ENCODE measurements around the gene TJP1.
"Not testable (repeated sequence)": the region's sequence is repeated elsewhere in the genome, so short reads cannot be mapped to it uniquely, and the experiment has no call there.

The TJP1 gene

DNA sequence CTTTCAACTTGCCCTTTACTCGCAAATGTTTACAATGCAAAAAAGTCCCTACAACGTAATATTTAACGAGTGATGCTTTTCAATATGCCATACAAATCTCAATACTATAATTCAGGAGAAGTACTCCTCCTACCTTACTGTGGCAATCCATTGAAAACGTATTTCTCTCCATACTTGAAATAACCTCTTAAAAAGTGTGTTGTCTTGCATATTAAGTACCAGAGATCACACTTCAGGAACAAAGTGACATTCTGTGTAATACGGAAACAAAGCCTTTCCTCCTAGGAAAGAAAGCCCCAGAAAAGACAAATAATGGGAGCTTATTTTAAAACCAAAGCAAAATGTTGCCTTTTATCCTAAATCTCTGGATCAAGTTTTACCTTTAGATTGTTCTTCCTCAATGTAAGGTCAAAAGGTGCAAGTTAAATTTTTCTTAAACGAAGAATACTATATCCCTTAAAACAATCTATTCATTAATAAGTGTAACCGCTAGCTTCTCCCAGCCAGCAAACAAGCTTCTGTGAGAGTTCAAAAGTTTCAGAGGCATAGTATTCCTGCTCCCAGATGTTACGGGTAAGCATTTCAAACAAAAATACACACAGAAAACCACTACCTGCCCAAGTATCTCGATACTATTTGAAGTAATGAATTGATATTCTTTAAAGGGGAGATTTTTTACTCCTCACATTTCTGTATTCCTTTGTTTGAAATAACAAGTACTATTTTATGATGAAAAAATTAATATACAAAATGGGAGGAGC is 1.7 kb downstream of the TJP1 start:
- Mint-ChIP-seq H3K4me3 (no peak overlapping the region), H3K27ac (no peak overlapping the region)

DNA sequence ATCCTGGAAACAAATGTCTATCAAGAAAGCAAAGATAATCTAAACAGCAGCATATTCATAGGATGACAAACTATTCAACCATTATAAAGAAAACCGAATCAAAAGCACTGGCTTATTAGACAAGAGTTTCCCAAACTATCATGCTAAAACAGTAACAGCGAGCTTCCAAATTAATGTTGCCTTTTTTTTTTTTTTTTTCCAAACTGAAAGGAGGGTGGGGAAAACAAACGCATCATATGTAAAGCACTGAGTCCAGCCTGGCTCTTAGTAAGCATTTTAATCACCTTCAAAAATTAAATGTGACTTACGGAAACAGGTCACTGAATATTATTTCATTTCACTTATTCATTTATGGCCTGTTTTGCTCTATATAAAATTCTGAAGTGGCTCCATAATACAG is 2.3 kb downstream of the TJP1 start:
- H3K4me1 Mint-ChIP-seq (ENCODE audit: low read depth), result peaks cover 18% of the 10 kb centered on the region
- peaks cover 14% of the 10 kb centered on the region for H3K9me3 Mint-ChIP-seq (ENCODE audit: low read depth)
- H3K27me3 Mint-ChIP-seq, result peaks cover 53% of the 10 kb centered on the region
- no peak overlapping the region for H3K4me3 Mint-ChIP-seq
- H3K27ac Mint-ChIP-seq, result no peak overlapping the region
- H3K36me3 Mint-ChIP-seq, result peaks cover 3% of the 10 kb centered on the region

More for the DNA sequence above, 1.7 kb downstream of the TJP1 start:
- Mint-ChIP-seq H3K27me3 (peaks cover 47% of the 10 kb centered on the region), H3K4me1 (ENCODE audit: low read depth) (peaks cover 24% of the 10 kb centered on the region), H3K9me3 (ENCODE audit: low read depth) (peaks cover 10% of the 10 kb centered on the region), H3K36me3 (peaks cover 3% of the 10 kb centered on the region)

DNA sequence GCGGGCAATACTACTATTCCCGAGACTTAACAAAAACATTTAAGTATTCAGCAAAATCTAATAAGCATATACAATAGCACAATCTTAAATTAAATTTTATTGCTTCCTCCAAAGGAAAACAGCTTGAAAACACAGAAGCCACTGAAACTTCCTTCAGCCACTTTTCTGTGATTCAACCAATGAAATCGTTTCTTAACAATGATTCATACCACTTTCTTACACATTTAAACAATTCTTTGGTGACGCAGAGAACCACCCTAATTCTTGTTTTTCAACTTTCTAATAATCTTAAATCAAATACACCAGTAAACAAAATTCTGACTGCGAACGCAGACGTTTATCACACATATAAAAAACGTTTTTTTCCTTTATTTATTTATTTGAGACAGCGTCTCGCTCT is 4.1 kb downstream of the TJP1 start:
- H3K27me3 Mint-ChIP-seq, result peaks cover 63% of the 10 kb centered on the region
- H3K9me3 Mint-ChIP-seq (ENCODE audit: low read depth), result peaks cover 9% of the 10 kb centered on the region
- no peak overlapping the region for H3K27ac Mint-ChIP-seq
- H3K36me3 Mint-ChIP-seq, result peaks cover under 1% of the 10 kb centered on the region
- H3K4me3 Mint-ChIP-seq, result no peak overlapping the region
- H3K4me1 Mint-ChIP-seq (ENCODE audit: low read depth), result peaks cover 10% of the 10 kb centered on the region

DNA sequence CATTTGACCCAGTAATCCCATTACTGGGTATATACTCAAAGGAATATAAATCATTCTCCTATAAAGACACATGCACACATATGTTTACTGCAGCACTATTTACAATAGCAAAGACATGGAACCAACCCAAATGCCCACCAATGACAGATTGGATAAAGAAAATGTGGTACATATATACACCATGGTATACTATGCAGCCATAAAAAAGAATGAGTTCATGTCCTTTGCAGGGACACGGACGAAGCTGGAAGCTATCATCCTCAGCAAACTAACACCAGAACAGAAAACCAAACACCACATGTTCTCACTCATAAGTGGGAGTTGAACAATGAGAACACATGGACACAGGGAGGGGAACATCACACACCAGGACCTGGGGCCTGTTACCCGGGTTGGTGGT is 4.8 kb downstream of the TJP1 start:
- not testable (repeated sequence) for H3K36me3 Mint-ChIP-seq; H3K27ac Mint-ChIP-seq; H3K4me1 Mint-ChIP-seq (ENCODE audit: low read depth); H3K9me3 Mint-ChIP-seq (ENCODE audit: low read depth); H3K4me3 Mint-ChIP-seq
- H3K27me3 Mint-ChIP-seq, result peaks cover 63% of the 10 kb centered on the region

DNA sequence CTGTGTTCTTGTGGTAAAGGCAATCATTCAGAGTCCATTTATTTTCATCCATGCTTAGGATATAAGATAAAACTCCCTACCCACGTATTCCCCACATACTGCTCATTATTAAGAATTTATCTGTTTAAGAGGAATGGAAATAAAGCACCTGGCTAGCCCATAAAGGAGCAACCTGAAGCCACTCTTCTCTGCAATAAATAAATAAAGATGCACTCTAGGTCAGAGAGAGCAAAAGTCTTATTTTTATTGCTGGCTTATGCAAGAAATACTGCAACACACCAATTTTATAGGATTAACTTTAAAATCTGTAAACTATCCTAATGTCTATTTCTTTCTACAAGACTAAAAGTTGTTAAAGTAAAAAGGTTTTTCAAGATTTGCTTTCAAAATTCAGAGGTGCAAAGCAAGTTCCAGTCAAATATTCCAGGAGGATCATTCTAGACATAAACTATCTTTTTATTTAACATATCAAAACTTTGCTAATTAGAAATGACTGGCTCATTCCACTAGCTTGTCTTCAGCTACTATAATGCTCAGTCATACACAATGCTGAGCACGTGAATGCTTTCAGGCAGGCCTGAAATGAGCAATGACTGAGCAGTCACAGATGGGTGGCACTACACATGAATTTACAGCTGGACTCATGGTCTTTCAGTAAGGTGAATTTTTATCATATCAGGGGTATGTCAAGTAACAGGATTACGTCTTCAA is 7.1 kb downstream of the TJP1 start:
- peaks cover 73% of the 10 kb centered on the region for H3K27me3 Mint-ChIP-seq
- no peak overlapping the region for H3K4me3 Mint-ChIP-seq
- H3K4me1 Mint-ChIP-seq (ENCODE audit: low read depth), result no peaks in the 10 kb centered on the region
- no peaks in the 10 kb centered on the region for H3K36me3 Mint-ChIP-seq
- peaks cover 8% of the 10 kb centered on the region for H3K9me3 Mint-ChIP-seq (ENCODE audit: low read depth)
- no peak overlapping the region for H3K27ac Mint-ChIP-seq

DNA sequence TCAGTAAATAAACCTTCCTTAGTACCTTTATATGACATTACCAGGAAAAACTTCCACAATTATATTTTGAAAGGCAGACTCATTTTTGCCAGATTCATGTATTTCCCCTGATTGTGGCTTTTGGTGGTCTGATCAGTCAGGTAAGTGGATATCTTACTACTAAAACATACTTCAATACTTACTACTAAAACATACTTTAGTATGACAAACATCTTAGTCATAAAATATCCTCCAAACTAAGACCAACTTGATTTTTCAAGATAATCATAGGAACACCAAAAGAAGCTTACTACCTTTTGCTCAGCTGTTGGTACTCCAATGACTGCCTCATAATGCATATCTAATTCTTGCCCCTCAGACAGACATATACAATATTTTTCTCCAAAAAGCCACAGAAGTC is 9.3 kb downstream of the TJP1 start:
- Mint-ChIP-seq H3K36me3 (no peaks in the 10 kb centered on the region), H3K4me3 (no peak overlapping the region), H3K4me1 (ENCODE audit: low read depth) (no peaks in the 10 kb centered on the region), H3K27me3 (peaks cover 68% of the 10 kb centered on the region), H3K9me3 (ENCODE audit: low read depth) (peaks cover 8% of the 10 kb centered on the region), H3K27ac (no peak overlapping the region)

DNA sequence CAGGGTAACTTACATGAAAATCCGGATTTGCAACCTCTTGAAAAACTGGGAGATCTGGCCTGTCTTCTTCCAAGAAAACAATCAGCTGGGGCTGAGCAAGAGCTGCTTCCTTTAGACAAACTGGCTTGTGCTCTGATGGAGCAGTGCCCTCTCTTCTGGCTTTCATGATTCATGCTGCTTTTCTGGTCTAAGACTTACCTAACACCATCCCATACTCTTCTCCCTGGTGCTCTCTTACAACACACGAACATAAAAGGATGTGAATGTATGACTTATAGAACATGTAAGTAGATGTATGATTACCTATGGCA is 9.9 kb downstream of the TJP1 start:
- Mint-ChIP-seq H3K4me1 (ENCODE audit: low read depth) (no peaks in the 10 kb centered on the region), H3K36me3 (no peaks in the 10 kb centered on the region), H3K27ac (no peak overlapping the region), H3K27me3 (peaks cover 67% of the 10 kb centered on the region), H3K9me3 (ENCODE audit: low read depth) (peaks cover 6% of the 10 kb centered on the region), H3K4me3 (no peak overlapping the region)

DNA sequence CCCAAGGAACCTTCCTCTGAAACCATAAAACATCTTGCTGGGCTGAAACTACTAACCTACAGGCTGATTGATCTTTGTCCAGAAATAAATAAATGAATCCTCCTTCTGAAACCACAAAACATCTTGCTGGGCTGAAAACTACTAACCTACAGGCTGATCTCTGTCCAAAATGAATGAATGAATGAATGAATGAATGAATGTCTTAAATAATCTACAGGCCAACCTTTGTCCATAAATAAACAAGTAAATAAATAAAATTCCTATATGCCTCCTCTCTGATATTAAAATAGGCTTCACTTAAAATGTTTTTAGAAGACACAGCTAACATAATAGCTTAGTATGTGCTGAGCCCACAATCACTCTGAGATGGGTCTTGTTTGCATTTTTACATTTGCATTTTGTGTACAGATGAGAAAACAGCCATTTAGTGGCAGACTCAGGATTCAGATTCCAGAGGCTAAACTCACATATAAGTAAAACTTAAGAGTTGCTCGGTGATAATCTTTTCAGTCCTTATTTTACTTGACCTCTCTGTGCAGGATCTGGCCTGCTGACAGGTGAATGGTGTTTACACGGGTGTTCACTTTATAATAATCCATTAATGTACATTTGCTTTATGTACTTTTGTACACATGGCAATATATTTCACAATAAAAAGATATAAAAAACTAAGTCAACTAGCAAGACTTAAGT is 10.4 kb downstream of the TJP1 start:
- Mint-ChIP-seq H3K27me3 (peaks cover 63% of the 10 kb centered on the region), H3K9me3 (ENCODE audit: low read depth) (peaks cover 4% of the 10 kb centered on the region), H3K36me3 (no peaks in the 10 kb centered on the region), H3K27ac (no peak overlapping the region), H3K4me3 (no peak overlapping the region), H3K4me1 (ENCODE audit: low read depth) (no peaks in the 10 kb centered on the region)

DNA sequence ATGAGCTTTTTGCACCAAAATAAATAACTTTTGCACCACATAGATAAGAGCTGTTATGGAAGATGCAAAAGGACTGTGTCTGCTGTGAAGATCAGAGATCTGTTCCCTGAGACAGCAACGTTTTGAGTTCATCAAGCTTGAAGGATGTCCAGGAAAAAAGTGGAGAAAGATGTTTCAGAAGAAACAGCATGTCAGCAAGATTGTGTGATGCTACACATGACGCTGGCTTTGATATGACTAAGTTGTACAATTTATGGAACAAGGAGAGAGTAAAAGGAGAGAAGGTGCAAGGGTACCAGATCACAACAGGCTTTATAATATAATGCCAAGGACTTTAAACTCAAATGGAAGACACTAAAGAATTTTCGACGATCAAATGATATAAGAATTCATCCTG is 16.6 kb downstream of the TJP1 start:
- no peaks in the 10 kb centered on the region for H3K36me3 Mint-ChIP-seq
- H3K4me1 Mint-ChIP-seq (ENCODE audit: low read depth), result no peaks in the 10 kb centered on the region
- H3K9me3 Mint-ChIP-seq (ENCODE audit: low read depth), result no peaks in the 10 kb centered on the region
- H3K27ac Mint-ChIP-seq, result no peak overlapping the region
- no peak overlapping the region for H3K4me3 Mint-ChIP-seq
- H3K27me3 Mint-ChIP-seq, result peaks cover 37% of the 10 kb centered on the region

DNA sequence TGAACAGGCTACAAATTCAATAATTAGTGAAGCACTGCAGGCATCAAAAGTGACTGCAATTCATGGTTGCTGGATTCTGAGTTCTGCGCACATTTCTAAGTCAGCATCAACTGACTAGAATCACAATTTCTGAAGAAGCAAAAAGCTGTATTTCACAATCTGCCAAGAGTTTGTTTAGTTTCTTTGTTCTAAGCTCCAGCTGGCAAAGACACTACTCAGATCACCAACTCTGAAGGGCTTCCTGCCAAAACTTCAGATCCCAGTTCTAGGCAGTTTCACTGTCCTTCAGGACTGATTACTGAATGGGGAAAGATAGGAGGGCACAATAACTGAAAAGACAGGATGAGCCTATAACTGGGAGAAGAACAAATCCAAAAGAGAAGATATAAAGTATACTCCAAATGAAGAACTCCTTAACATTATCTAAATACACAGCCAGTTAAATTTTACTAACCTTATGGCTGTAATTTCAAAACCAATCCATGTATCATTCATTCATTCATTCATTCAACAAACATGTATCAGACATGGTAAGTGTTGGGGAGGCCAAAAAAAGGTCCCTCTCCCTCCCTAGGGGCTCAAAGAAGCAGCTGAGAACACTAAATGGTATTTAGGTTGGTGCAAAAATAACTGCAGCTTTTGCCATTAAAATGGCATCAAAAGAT is 17.1 kb downstream of the TJP1 start:
- Mint-ChIP-seq H3K36me3 (no peaks in the 10 kb centered on the region), H3K4me1 (ENCODE audit: low read depth) (no peaks in the 10 kb centered on the region), H3K27ac (no peak overlapping the region), H3K27me3 (peaks cover 35% of the 10 kb centered on the region), H3K4me3 (no peak overlapping the region), H3K9me3 (ENCODE audit: low read depth) (no peaks in the 10 kb centered on the region)

DNA sequence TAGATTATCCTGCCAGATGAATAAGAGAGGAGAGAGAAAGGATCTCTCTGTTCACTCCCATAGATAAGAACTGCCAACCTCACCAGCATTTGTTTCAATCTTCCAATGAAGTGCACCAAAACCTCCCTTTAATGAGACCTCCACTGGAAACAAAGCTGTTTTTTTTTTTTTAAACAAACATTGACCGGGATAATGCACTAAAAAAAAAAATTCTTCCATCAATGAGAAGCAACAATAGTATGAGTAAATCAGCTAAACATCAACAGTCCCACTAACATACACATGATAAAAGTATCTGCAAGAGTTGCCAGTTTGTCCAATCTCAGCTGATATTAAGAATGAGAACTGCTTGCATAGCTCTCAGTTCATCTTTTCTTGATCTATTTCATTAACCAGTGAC is 19.9 kb downstream of the TJP1 start:
- Mint-ChIP-seq H3K27ac (no peak overlapping the region), H3K9me3 (ENCODE audit: low read depth) (no peaks in the 10 kb centered on the region), H3K4me1 (ENCODE audit: low read depth) (no peaks in the 10 kb centered on the region), H3K36me3 (no peaks in the 10 kb centered on the region), H3K27me3 (peaks cover 36% of the 10 kb centered on the region), H3K4me3 (no peak overlapping the region)

DNA sequence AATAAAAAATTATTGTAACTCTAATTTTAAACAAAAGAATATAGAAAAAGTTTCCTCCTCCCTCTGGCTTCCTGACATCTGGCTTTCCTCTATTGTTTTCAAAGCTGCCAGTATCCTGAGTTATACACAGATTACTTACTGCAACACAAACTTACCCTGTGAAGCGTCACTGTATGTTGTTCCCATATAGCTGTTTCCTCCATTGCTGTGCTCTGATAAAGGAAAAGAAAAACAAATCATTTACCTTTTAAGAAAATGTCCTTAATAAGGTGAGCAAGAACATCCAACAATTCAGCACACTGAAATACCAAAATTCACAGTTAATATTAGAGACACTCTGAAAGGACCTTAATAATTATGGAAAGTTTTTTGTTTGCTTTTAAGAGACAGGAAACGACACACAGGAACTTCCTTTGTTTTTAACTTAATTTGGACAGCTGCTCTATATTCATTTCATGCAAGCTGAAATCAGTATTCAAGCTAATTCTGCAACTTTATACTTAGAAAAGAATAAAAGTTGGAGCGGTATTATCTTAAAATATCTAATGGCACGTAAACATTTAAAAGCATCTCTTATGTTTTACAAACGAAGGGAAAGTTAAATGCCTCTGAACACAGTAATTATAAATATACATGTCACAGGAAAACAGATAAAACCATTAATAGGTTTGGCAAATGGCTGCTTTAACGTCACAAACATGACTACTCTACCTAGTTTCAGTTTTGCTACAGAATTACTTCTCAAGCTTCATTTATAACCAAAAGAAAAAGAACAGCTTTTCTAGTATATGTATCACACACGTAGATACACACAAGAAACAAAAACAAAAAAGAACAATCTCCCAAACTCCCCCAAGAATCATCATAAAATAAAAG is 21.5 kb downstream of the TJP1 start:
- no peaks in the 10 kb centered on the region for H3K4me1 Mint-ChIP-seq (ENCODE audit: low read depth)
- peaks cover 34% of the 10 kb centered on the region for H3K27me3 Mint-ChIP-seq
- H3K27ac Mint-ChIP-seq, result no peak overlapping the region
- H3K9me3 Mint-ChIP-seq (ENCODE audit: low read depth), result peaks cover 3% of the 10 kb centered on the region
- peaks cover 2% of the 10 kb centered on the region for H3K36me3 Mint-ChIP-seq
- H3K4me3 Mint-ChIP-seq, result no peak overlapping the region

DNA sequence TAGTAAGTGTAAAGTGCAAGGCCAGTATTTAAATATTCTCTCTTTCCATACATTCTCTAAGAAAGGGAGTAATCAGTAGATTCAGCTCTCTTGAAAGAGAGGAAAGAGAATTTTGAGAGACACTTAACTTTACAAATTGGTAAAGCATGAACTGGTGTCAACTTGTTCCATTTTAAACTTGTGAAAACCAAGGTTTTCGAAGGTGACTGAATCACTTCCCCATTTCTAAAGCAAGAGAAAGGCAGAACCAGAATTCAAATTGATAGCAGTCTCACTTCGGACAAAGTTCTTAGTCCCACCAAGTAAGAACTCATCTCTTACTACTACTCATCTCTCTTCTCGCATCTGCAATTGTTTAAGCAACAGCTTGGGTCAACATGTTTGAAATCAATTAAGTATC is 22.4 kb downstream of the TJP1 start:
- Mint-ChIP-seq H3K27me3 (peaks cover 33% of the 10 kb centered on the region), H3K36me3 (peaks cover 2% of the 10 kb centered on the region), H3K4me3 (no peak overlapping the region), H3K4me1 (ENCODE audit: low read depth) (no peaks in the 10 kb centered on the region), H3K9me3 (ENCODE audit: low read depth) (peaks cover 6% of the 10 kb centered on the region), H3K27ac (no peak overlapping the region)

DNA sequence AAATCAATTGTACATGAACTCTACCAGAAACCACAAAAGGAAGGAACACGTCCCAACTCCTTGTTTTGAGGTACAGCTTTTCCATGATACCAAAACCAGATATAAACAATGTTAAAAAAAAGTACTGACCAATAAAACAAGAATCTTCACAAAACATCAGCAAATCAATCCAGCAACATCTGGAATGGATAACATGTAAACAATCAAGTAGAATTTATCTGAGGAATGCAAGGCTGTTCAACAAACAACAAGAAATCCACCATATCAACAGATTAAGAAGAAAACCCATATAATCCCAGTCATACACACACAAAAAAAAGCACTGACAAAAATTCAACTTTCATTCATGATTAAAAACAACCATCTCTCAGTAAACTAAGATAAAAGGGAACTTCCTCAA is 26.7 kb downstream of the TJP1 start:
- Mint-ChIP-seq H3K4me1 (ENCODE audit: low read depth) (no peaks in the 10 kb centered on the region), H3K27ac (no peak overlapping the region), H3K4me3 (no peak overlapping the region), H3K9me3 (ENCODE audit: low read depth) (peaks cover 6% of the 10 kb centered on the region), H3K36me3 (peaks cover 2% of the 10 kb centered on the region), H3K27me3 (peaks cover 47% of the 10 kb centered on the region)

Measured in activated naive CD8-positive, alpha-beta T cell (primary cell).